Left lung (tissue), 10 donors: ENCODE results near the gene PPP2R5B. TPM values are rescaled to one million over a fixed set of nuclear protein-coding genes. Genes with fewer than 3 reads are reported as not detected.

Source experiments
- ATAC-seq: fragments of 200-7000 bp; cut with Tn5 transposase; one replicate; pipeline ENCODE4 v1.9.1; 2020; ENCODE audit warnings: moderate library complexity
- DNase-seq, 4 donors: peaks; one replicate each; pipeline ENCODE4 v3.0.0-alpha.2; 2013 to 2020
- H3K27ac ChIP-seq, 2 donors: fragments of 200-600 bp; sonication (generic) in 1 of 2; one replicate each; pipeline versions ENCODE4 v1.5.0 to v1.8.0; 2020 to 2021
- H3K27me3 ChIP-seq, 2 donors: fragments of 200-600 bp; sonication (generic) in 1 of 2; one replicate each; pipeline versions ENCODE4 v1.5.0 to v1.8.0; 2020 to 2021
- H3K36me3 ChIP-seq, 2 donors: fragments of 200-600 bp; sonication (generic) in 1 of 2; one replicate each; pipeline versions ENCODE4 v1.5.0 to v1.8.0; 2020 to 2021
- H3K4me1 ChIP-seq, 2 donors: fragments of 200-600 bp; one replicate each; pipeline ENCODE4 v1.8.0; 2021
- H3K4me3 ChIP-seq, 2 donors: fragments of 200-600 bp; sonication (generic) in 1 of 2; one replicate each; pipeline versions ENCODE4 v1.5.0 to v1.8.0; 2020 to 2021; ENCODE audit warnings: mild to moderate bottlenecking in 1 of 2
- H3K9me3 ChIP-seq, 2 donors: fragments of 200-600 bp; sonication (generic) in 1 of 2; one replicate each; pipeline versions ENCODE4 v1.5.0 to v1.8.0; 2020 to 2021
- intact Hi-C, 2 donors: fragments of 100-400 bp; cut with DNase I; formaldehyde crosslinking; loops; one replicate each; pipeline versions ENCODE4 v1.11.2 to v1.14.2; 2022
- polyA plus RNA-seq, 6 donors: library from polyadenylated mRNA; unstranded; fragments of 120-200 nt; gene quantifications; one replicate each; pipeline ENCODE4 v1.2.1, GENCODE V29; 2013; ENCODE audit not compliant: insufficient read length in 6 of 6
- total RNA-seq, 2 donors: library from RNA; stranded (reverse); fragmentation: NEBNext Ultra II Directional; extraction: Animal tissue kit (Norgen Biotek cat#: 25700); gene quantifications; one replicate each; pipeline ENCODE4 v1.2.1, GENCODE V29; 2021
- TF ChIP-seq, protein P1 (sequence below), 2 donors: fragments of 200-600 bp; sonication (generic) in 1 of 2; IDR thresholded peaks; one replicate each; pipeline versions ENCODE4 v1.5.0 to v1.8.0; 2021; ENCODE audit warnings: antibody characterized with exemption in 2 of 2
- donor health status: DM: no; HTN: yes; CAD: no.
- donor health status: DM: no; HTN: no; CAD: no.

The PPP2R5B gene
- total and polyA plus RNA-seq, 8 donors, result 12.1 to 29.9 (median 14.1) TPM

- DNase-seq (peak in 2 of 4 donors; percentile 28 to 37), ATAC-seq (peak; percentile 22)
- no peaks in the 10 kb centered on the region for H3K4me1 ChIP-seq
- H3K9me3 ChIP-seq, result no peaks in the 10 kb centered on the region
- H3K27me3 ChIP-seq, result no peaks in the 10 kb centered on the region
- H3K4me3 ChIP-seq, result no peak within 1 kb of the TSS
- intact Hi-C loops, result no loop called here
- H3K27ac ChIP-seq, result no peak within 1 kb of the TSS
- peaks cover 0 to 47% of the 10 kb centered on the region in 2 donors for H3K36me3 ChIP-seq
- TF ChIP-seq, protein P1, sequence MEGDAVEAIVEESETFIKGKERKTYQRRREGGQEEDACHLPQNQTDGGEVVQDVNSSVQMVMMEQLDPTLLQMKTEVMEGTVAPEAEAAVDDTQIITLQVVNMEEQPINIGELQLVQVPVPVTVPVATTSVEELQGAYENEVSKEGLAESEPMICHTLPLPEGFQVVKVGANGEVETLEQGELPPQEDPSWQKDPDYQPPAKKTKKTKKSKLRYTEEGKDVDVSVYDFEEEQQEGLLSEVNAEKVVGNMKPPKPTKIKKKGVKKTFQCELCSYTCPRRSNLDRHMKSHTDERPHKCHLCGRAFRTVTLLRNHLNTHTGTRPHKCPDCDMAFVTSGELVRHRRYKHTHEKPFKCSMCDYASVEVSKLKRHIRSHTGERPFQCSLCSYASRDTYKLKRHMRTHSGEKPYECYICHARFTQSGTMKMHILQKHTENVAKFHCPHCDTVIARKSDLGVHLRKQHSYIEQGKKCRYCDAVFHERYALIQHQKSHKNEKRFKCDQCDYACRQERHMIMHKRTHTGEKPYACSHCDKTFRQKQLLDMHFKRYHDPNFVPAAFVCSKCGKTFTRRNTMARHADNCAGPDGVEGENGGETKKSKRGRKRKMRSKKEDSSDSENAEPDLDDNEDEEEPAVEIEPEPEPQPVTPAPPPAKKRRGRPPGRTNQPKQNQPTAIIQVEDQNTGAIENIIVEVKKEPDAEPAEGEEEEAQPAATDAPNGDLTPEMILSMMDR (IDR thresholded peaks at IDR 0.05), result no peak
These were observed 11.0 kb downstream of the PPP2R5B start, which contains the start of gene GPHA2 for GRCh38 chr11:64935359-64936081. Gene GPHA2, minus strand, starts transcription at chr11:64935893. Its CDS starts 433 bp downstream, at chr11:64935460.

GRCh38 chr11:64936539-64936938 lies 12.1 kb downstream of the PPP2R5B start:
- no peaks in the 10 kb centered on the region for H3K4me1 ChIP-seq
- ATAC-seq (no peak), DNase-seq (no peak)
- TF ChIP-seq, protein P1 (IDR thresholded peaks at IDR 0.05), result no peak
- no peak overlapping the region for H3K4me3 ChIP-seq
- intact Hi-C loops, result no loop called here
- H3K27ac ChIP-seq, result no peak overlapping the region
- H3K27me3 ChIP-seq, result no peaks in the 10 kb centered on the region
- H3K9me3 ChIP-seq, result no peaks in the 10 kb centered on the region
- peaks cover 0 to 37% of the 10 kb centered on the region in 2 donors for H3K36me3 ChIP-seq

DNA sequence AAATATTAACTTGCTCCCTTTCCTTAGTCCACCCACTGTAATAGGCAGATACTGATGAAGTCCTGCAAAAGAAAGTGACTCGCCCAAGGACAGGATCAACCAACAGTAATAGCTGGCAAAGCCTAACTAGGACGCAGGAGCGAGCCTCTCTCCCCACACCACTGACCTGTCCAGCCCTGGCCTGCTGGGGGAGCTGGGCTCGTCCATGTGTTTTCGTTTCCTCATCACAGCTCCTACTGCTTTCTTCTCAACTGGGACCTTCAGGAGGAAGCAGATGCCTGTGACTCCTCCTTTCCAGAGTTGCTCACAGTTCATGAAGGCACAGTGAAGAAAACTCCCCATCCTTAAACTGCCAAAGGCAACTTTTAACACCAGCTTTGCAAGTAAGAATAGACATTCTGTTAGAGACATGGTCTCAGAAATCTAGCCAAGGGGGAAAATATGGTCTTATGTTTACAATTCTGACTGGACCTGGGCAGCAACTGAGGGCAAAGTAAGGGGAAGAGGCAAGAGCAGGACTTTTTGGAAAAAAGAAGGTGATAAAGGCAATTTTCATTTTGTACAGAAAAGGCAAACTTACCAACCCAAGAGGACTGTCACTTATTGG lies 22.8 kb downstream of the PPP2R5B start:
- peak; percentile 13 for ATAC-seq
- TF ChIP-seq, protein P1 (IDR thresholded peaks at IDR 0.05), result no peak
- no peak for DNase-seq
- H3K36me3 ChIP-seq, result no peaks in the 10 kb centered on the region
- no peaks in the 10 kb centered on the region for H3K4me1 ChIP-seq
- H3K4me3 ChIP-seq, result no peak overlapping the region
- no peak overlapping the region for H3K27ac ChIP-seq
- H3K27me3 ChIP-seq, result no peaks in the 10 kb centered on the region
- intact Hi-C loops, result no loop called here
- H3K9me3 ChIP-seq, result no peaks in the 10 kb centered on the region

GRCh38 chr11:64951529-64951928 lies 27.0 kb downstream of the PPP2R5B start:
- no peaks in the 10 kb centered on the region for H3K9me3 ChIP-seq

GRCh38 chr11:64954201-64954600 lies 29.7 kb downstream of the PPP2R5B start:
- H3K9me3 ChIP-seq, result no peaks in the 10 kb centered on the region
- TF ChIP-seq, protein P1 (IDR thresholded peaks at IDR 0.05), result no peak
- H3K36me3 ChIP-seq, result no peaks in the 10 kb centered on the region
- H3K4me3 ChIP-seq, result no peak overlapping the region
- no peak for DNase-seq
- intact Hi-C loops, result no loop called here
- H3K4me1 ChIP-seq, result no peaks in the 10 kb centered on the region
- H3K27me3 ChIP-seq, result no peaks in the 10 kb centered on the region
- H3K27ac ChIP-seq, result no peak overlapping the region
- ATAC-seq, result no peak

More at GRCh38 chr11:64951529-64951928, 27.0 kb downstream of the PPP2R5B start:
- H3K4me1 ChIP-seq, result no peaks in the 10 kb centered on the region
- H3K4me3 ChIP-seq, result no peak overlapping the region
- intact Hi-C loops, result no loop called here
- no peaks in the 10 kb centered on the region for H3K27me3 ChIP-seq
- no peak for DNase-seq
- TF ChIP-seq, protein P1 (IDR thresholded peaks at IDR 0.05), result no peak
- no peak overlapping the region for H3K27ac ChIP-seq
- H3K36me3 ChIP-seq, result no peaks in the 10 kb centered on the region
- no peak for ATAC-seq
